ENCODE measurements around the gene TREH. TPM values are rescaled to one million over a fixed set of nuclear protein-coding genes. Genes with fewer than 3 reads are reported as not detected.

The TREH gene
- total RNA-seq, 2 donors from 2014 or later, result 2.0 TPM; not detected in 1

DNA sequence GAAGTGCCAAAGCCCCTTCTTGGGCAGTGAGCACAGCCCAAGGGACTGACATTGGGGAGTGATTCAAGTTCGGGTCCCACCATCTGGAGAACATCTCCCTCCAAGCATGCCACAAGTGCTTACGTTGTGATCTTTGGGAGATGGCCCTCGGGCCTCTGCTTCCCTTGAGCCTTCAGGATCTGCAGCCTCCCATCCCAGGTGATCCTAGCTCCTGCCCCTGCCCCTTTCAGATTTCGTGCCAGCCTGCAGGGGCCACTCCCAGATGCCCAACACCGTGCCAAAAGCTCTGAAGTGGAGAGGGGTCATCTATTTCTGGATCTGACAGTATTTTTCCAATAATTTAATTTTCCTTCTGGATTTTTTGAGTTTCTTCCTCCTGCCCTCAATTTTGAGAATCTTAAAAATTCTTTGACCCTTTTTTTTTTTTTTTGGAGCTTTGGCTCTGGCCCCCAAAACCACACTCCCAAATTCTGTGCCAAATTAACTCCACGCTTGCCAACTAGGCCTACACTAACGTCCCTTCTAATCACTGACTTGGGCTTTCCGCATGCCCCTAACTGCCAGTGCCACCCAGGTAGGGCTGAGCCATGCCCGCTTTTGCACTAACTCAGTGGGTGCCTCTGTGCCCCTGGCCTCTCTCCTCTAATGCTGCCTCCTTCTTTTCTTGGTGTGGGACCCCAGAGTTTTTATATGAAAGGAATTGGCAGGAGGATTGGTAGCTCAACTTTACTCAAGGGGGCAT is 46.7 kb downstream of the TREH start:
- ATAC-seq (no peak), DNase-seq (no peak)
- no peaks in the 10 kb centered on the region for H3K36me3 ChIP-seq (replicated peaks in 1 of 2; ENCODE audit: insufficient read depth in 1 of 2, low read depth in 2 of 2)
- no peak for TF ChIP-seq POLR2A (IDR thresholded peaks at IDR 0.05)
- TF ChIP-seq CTCF (IDR thresholded peaks at IDR 0.05), result no peak
- no peaks in the 10 kb centered on the region for H3K9me3 ChIP-seq
- H3K27ac ChIP-seq, result no peak overlapping the region
- peaks cover 37% of the 10 kb centered on the region for H3K4me1 ChIP-seq
- intact Hi-C loops (cut with DNase I), result no loop called here
- 80 to 87% methylated on average over 8 to 9 of the region's 9 CpGs for WGBS, 2 donors
- no peak overlapping the region for H3K4me3 ChIP-seq
- no peaks in the 10 kb centered on the region for H3K27me3 ChIP-seq

DNA sequence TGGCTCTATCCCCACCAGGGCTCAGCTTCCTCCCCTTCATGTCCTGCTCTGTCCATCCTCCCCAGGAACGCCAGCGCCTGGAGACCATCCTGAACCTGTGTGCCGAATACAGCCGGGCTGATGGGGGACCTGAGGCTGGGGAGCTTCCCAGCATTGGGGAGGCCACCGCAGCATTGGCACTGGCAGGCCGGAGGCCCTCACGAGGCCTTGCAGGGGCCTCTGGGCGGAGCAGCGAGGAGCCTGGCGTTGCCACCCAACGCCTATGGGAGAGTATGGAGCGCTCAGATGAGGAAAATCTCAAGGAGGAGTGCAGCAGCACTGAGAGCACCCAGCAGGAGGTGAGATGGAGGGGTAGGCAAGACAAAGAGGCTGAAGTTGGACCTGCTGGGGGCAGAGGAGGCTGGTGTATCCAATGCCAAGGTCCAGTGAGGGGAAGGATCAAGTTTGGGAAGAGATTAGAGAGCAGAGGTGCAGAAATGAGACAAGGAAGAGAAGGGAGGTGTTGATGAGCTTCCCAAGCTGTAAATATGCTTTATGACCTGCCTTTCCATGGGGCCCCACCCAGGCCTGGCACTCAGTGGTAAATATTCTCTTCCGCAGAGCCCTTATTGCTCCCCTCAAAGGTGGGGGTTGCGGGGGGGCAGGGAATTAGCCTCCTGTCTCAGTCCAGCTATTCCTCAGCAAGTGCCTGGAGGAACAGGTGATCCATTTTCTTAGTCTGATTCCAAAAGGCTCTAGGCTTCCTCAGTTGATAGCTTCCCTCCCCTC is 48.1 kb downstream of the TREH start:
- no peaks in the 10 kb centered on the region for H3K36me3 ChIP-seq (replicated peaks in 1 of 2; ENCODE audit: insufficient read depth in 1 of 2, low read depth in 2 of 2)
- intact Hi-C loops (cut with DNase I), result no loop called here
- 83 to 85% methylated on average over 10 to 12 of the region's 14 CpGs for WGBS, 2 donors
- H3K27ac ChIP-seq, result no peak overlapping the region
- DNase-seq (no peak), ATAC-seq (no peak)
- H3K27me3 ChIP-seq, result no peaks in the 10 kb centered on the region
- no peaks in the 10 kb centered on the region for H3K9me3 ChIP-seq
- TF ChIP-seq CTCF (IDR thresholded peaks at IDR 0.05) (no peak), POLR2A (IDR thresholded peaks at IDR 0.05) (no peak)
- H3K4me3 ChIP-seq, result no peak overlapping the region
- H3K4me1 ChIP-seq, result peaks cover 37% of the 10 kb centered on the region

DNA sequence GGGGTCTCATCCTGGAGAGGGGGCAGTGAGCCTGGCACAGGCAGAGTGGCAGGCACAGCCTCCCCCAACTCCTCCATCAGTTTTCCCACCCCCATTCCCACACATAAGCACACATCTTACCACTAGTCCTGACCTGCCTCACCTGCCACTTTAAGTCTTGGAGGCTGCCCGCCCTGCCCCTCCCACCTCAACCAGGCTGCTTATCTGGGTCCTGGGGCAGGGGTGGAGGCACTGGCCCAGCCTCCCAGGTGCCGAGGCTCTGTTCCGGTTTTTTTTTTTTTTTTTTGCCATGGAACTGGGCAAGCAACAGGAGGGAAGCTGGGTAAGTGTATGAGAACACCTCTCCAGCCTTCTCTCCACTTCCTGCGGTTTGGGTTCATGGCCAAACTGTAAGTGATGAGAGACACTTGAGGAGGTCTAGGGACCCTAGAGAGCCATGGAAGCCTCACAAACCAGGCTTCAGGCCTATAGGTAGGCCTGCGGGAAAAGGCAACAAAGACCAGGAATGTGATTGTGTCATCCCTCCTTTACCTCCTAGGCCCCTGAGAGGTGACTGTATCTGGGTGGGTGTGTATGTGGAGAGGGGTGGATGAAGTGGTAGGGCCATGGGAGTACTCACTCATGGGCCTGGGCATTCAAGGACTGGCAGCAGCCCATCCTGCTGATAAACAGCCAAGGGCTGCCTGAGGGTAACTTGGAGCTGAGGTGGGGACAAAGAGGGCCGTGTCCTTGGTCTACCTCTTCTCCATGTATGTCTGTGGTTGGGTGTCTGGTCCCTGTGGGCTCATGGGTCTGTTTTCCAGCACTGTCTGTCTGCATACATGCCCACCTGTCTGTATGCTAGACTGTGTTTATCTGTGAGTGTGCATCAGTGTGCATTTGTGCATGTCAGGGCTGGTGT is 49.4 kb downstream of the TREH start:
- WGBS, 2 donors, result 34 to 40% methylated on average over 4 to 6 of the region's 6 CpGs
- H3K36me3 ChIP-seq (replicated peaks in 1 of 2; ENCODE audit: insufficient read depth in 1 of 2, low read depth in 2 of 2), result no peaks in the 10 kb centered on the region
- no peak for ATAC-seq
- H3K4me3 ChIP-seq, result no peak overlapping the region
- peak in 3 of 4 donors; percentile 59 to 75 (median 62) for DNase-seq
- no peak for TF ChIP-seq CTCF (IDR thresholded peaks at IDR 0.05)
- no peak for TF ChIP-seq POLR2A (IDR thresholded peaks at IDR 0.05)
- H3K27ac ChIP-seq, result peak overlapping the region in 1 of 4 donors; percentile 5
- intact Hi-C loops (cut with DNase I), result no loop called here
- no peaks in the 10 kb centered on the region for H3K9me3 ChIP-seq
- no peaks in the 10 kb centered on the region for H3K27me3 ChIP-seq
- peaks cover 26% of the 10 kb centered on the region for H3K4me1 ChIP-seq

DNA sequence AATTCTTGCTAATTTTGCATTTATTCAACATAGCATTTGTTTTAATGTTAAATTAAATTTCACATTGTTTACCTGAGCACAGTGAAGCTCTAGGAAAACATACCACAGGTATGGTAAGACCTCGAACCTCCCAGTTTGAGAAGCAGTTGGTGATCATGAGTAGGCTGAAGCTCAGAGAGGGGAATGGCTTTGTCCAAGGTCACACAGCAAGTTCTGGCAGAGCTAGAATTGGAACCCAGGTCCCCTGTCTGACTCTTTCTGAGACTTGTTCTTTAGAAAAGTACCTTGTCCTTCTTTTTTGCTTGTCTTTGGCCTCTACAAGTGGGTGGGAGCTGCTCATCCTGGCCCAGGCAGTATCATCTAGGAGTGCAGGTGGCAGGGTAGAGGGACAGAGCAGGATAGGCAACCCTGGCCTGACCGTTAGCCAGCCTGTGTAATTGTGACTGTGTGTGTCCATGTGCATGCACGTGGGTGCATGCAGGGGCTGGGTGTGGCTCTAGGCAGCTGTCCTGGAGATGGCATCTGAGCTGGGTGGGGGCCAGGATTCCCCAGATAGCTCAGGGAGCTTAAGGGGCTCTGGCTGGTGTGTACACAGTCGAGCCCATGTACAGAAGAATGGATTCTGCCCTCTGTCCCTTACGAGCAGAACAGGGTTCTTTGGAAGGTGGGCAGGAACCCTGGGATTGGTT is 50.4 kb downstream of the TREH start:
- H3K27ac ChIP-seq, result no peak overlapping the region
- 57 to 59% methylated on average over 4 to 5 of the region's 5 CpGs for WGBS, 2 donors
- no peaks in the 10 kb centered on the region for H3K36me3 ChIP-seq (replicated peaks in 1 of 2; ENCODE audit: insufficient read depth in 1 of 2, low read depth in 2 of 2)
- no peaks in the 10 kb centered on the region for H3K9me3 ChIP-seq
- intact Hi-C loops (cut with DNase I), result no loop called here
- ATAC-seq, result no peak
- no peak overlapping the region for H3K4me3 ChIP-seq
- H3K4me1 ChIP-seq, result peaks cover 16% of the 10 kb centered on the region
- no peak for TF ChIP-seq POLR2A (IDR thresholded peaks at IDR 0.05)
- TF ChIP-seq CTCF (IDR thresholded peaks at IDR 0.05), result no peak
- no peak for DNase-seq
- no peaks in the 10 kb centered on the region for H3K27me3 ChIP-seq

Measured in body of pancreas (tissue), 4 donors.